Fibroblast of mammary gland (primary cell): ENCODE measurements around the gene MSI2.

Experiments used
- DNase-seq: peaks from one replicate; pipeline ENCODE4 v3.0.0-alpha.2; 2010; ENCODE audit warnings: low read depth
- H3K4me3 ChIP-seq: 2 replicates; pipeline ENCODE4 v1.5.1; 2011; ENCODE audit warnings: low read depth, mild to moderate bottlenecking, low read length, moderate library complexity; ENCODE audit not compliant: control insufficient read depth
- CTCF ChIP-seq: conservative IDR thresholded peaks from 2 replicates; pipeline ENCODE4 v1.5.1; 2011; ENCODE audit warnings: low read depth, low read length, inconsistent platforms; ENCODE audit not compliant: control insufficient read depth, insufficient read depth

Gene MSI2

GRCh38 chr17:57253362-57254065 is 2.8 kb upstream of the MSI2 start:
- TF ChIP-seq CTCF, result no peak
- no peak for DNase-seq
- no peak overlapping the region for H3K4me3 ChIP-seq

- DNase-seq, result peak; percentile 22
- H3K4me3 ChIP-seq, result peak overlapping the region; percentile 66
- TF ChIP-seq CTCF, result no peak
Measured at GRCh38 chr17:57255182-57255775, 1.0 kb upstream of the MSI2 start.

GRCh38 chr17:57256708-57257112 is 387 bp downstream of the MSI2 start:
- no peak for TF ChIP-seq CTCF
- no peak for DNase-seq
- H3K4me3 ChIP-seq, result peak overlapping the region; percentile 66

GRCh38 chr17:57257195-57257894 is 1.0 kb downstream of the MSI2 start:
- peak overlapping the region; percentile 66 for H3K4me3 ChIP-seq
- no peak for DNase-seq

GRCh38 chr17:57257895-57258851 is 1.9 kb downstream of the MSI2 start:
- H3K4me3 ChIP-seq, result peak overlapping the region; percentile 66
- DNase-seq, result no peak
- no peak for TF ChIP-seq CTCF

More at GRCh38 chr17:57257195-57257894, 1.0 kb downstream of the MSI2 start:
- TF ChIP-seq CTCF, result no peak

- H3K4me3 ChIP-seq, result no peak overlapping the region
- TF ChIP-seq CTCF, result no peak
Measured at GRCh38 chr17:57259306-57259705, 3.0 kb downstream of the MSI2 start.

More at GRCh38 chr17:57259306-57259705, 3.0 kb downstream of the MSI2 start:
- DNase-seq, result no peak
